SU-DHL-6 (cell line): ENCODE measurements around the gene TENT4B.

Experiments used
- CTCF ChIP-seq: fragments of 200-600 bp; sonication (generic); IDR thresholded peaks from one replicate; pipeline ENCODE4 v1.5.1; 2017; ENCODE audit warnings: antibody characterized with exemption, mild to moderate bottlenecking, low read length, moderate library complexity; ENCODE audit not compliant: insufficient read depth, poor library complexity, severe bottlenecking
- EZH2phosphoT487 ChIP-seq: fragments of 200-600 bp; sonication (generic), shearing (Covaris generic); conservative IDR thresholded peaks from 2 replicates; pipeline ENCODE4 v1.6.1; 2018; ENCODE audit warnings: mild to moderate bottlenecking, antibody characterized with exemption, low read length, moderate library complexity, mixed read lengths

DNA sequence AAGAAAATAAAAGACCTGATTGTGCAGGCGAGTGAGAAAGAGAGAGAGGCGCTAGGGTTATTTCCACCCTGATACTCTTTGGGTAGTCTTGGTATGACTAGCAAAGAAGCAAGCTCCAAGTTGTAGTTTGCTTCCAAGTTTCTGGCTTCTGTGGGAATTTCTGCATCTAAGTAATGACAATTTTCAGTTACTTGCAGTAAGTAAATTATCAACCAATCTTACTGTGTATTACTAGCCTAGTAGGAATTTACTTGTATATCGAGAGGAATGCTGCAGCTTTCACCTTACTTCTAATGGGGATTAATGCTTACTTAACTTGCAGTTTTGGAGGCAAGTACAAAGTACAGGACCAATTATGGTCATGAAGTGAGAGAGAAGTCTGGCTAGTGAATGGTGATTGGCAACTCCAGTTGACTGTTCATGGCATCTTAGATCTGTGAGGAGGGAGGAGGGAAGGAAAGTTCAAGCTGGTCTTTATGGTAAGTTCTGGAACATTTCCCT, 31.9 kb downstream of the TENT4B start:
- TF ChIP-seq CTCF (no peak), EZH2phosphoT487 (no peak)
